ENCODE results near the gene FAM185A.

FAM185A gene

GRCh38 chr7:102849538-102849937, 100.7 kb downstream of the FAM185A start:
- intact Hi-C loops (cut with DNase I; ENCODE audit: low total_unique reads), result no loop called here
- no peak overlapping the region for H3K4me3 ChIP-seq
- no peaks in the 10 kb centered on the region for H3K4me1 ChIP-seq
- no peaks in the 10 kb centered on the region for H3K27me3 ChIP-seq
- H3K9me3 ChIP-seq, result no peaks in the 10 kb centered on the region
- H3K36me3 ChIP-seq, result no peaks in the 10 kb centered on the region
- no peak for TF ChIP-seq CTCF (IDR thresholded peaks at IDR 0.05)
- no peak overlapping the region for H3K27ac ChIP-seq
- DNase-seq, result no peak

GRCh38 chr7:102856036-102856435, 107.2 kb downstream of the FAM185A start:
- Histone ChIP-seq H3K4me3 (no peak overlapping the region), H3K27ac (no peak overlapping the region), H3K36me3 (no peaks in the 10 kb centered on the region), H3K4me1 (peaks cover 0 to 21% (median 0%) of the 10 kb centered on the region in 4 donors), H3K9me3 (no peaks in the 10 kb centered on the region), H3K27me3 (no peaks in the 10 kb centered on the region)
- intact Hi-C loops (cut with DNase I; ENCODE audit: low total_unique reads), result loop anchor here (5.0 kb wide), 1 partner anchor 291 kb away; the partner anchor contains the start of gene NAPEPLD
- TF ChIP-seq CTCF (IDR thresholded peaks at IDR 0.05), result no peak
- DNase-seq, result no peak

All from tibial artery (tissue), 4 donors.